22Rv1 (cell line): ENCODE results near the gene OPHN1.

ENCODE experiments used
- CTCF ChIP-seq: fragments of 450-650 bp; IDR thresholded peaks from 2 replicates; pipeline ENCODE4 v1.5.1; 2017; ENCODE audit warnings: mild to moderate bottlenecking
- ZFX ChIP-seq: fragments of 450-650 bp; IDR thresholded peaks from 2 replicates; pipeline ENCODE4 v1.6.1; 2017; ENCODE audit warnings: antibody characterized with exemption, borderline replicate concordance

- TF ChIP-seq CTCF: no peak
- TF ChIP-seq ZFX: no peak
These were observed 74.6 kb downstream of the OPHN1 start for GRCh38 chrX:68358679-68359078.
